Measurements from ENCODE around the gene EXOC3L4.

GRCh38 chr14:103122585-103122946 is 28.0 kb downstream of the EXOC3L4 start:
- TF ChIP-seq, protein P1, sequence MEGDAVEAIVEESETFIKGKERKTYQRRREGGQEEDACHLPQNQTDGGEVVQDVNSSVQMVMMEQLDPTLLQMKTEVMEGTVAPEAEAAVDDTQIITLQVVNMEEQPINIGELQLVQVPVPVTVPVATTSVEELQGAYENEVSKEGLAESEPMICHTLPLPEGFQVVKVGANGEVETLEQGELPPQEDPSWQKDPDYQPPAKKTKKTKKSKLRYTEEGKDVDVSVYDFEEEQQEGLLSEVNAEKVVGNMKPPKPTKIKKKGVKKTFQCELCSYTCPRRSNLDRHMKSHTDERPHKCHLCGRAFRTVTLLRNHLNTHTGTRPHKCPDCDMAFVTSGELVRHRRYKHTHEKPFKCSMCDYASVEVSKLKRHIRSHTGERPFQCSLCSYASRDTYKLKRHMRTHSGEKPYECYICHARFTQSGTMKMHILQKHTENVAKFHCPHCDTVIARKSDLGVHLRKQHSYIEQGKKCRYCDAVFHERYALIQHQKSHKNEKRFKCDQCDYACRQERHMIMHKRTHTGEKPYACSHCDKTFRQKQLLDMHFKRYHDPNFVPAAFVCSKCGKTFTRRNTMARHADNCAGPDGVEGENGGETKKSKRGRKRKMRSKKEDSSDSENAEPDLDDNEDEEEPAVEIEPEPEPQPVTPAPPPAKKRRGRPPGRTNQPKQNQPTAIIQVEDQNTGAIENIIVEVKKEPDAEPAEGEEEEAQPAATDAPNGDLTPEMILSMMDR (IDR thresholded peaks at IDR 0.05) = no peak
- TF ChIP-seq EP300 (IDR thresholded peaks at IDR 0.05) = no peak
- no peak for TF ChIP-seq POLR2A (IDR thresholded peaks at IDR 0.05)

All from ovary (tissue), 3 donors.